Thoracic aorta (tissue), 2 donors: ENCODE data around the gene SPOP. TPM values are rescaled to one million over a fixed set of nuclear protein-coding genes. Genes with fewer than 3 reads are reported as not detected.

Experiments
- ATAC-seq: fragments of 150-250 bp; one replicate; pipeline ENCODE4 v1.8.0; 2017; ENCODE audit warnings: low read depth; ENCODE audit not compliant: insufficient number of reproducible peaks, low FRiP score
- DNase-seq: peaks from one replicate; pipeline ENCODE4 v3.0.0-alpha.2; 2020; ENCODE audit warnings: low spot score
- H3K27ac ChIP-seq, 2 donors: fragments of 200-600 bp; sonication (generic); 1 replicate in 1 of 2; 2 replicates in 1 of 2; pipeline ENCODE4 v1.5.1; 2016; ENCODE audit warnings: mild to moderate bottlenecking in 2 of 2, moderate library complexity in 2 of 2
- H3K27me3 ChIP-seq: fragments of 200-600 bp; sonication (generic); replicated peaks from 2 replicates; pipeline ENCODE4 v1.6.0; 2016; ENCODE audit warnings: mild to moderate bottlenecking; ENCODE audit not compliant: insufficient read depth
- H3K36me3 ChIP-seq: fragments of 200-600 bp; sonication (generic); one replicate; pipeline ENCODE4 v1.5.1; 2016
- H3K4me1 ChIP-seq, 2 donors: fragments of 200-600 bp; sonication (generic); 1 replicate in 1 of 2; 2 replicates in 1 of 2; pipeline versions ENCODE4 v1.5.1 to v1.6.0; 2016; ENCODE audit warnings: low read depth in 2 of 2, mild to moderate bottlenecking in 1 of 2; ENCODE audit not compliant: control insufficient read depth in 1 of 2
- H3K4me3 ChIP-seq: fragments of 200-600 bp; sonication (generic); 2 replicates; pipeline ENCODE4 v1.5.1; 2016; ENCODE audit warnings: mild to moderate bottlenecking
- H3K9me3 ChIP-seq: fragments of 200-600 bp; sonication (generic); 2 replicates; pipeline ENCODE4 v1.5.1; 2016
- CTCF ChIP-seq: fragments of 200-600 bp; sonication (generic); IDR thresholded peaks from one replicate; pipeline ENCODE4 v1.5.1; 2019; ENCODE audit warnings: antibody characterized with exemption
- total RNA-seq, 2 donors: library from RNA; depleted of rRNA; stranded (reverse); fragments of >200 nt; gene quantifications; one replicate each; pipeline versions ENCODE4 v1.1.0 to v1.2.3, GENCODE V29; 2016

Gene SPOP
- total RNA-seq, 2 donors from 2014 or later = 97.7 to 123 TPM

GRCh38 chr17:49708515-49709183 is 30.8 kb upstream of the SPOP start:
- H3K27me3 ChIP-seq = no peaks in the 10 kb centered on the region
- no peaks in the 10 kb centered on the region for H3K9me3 ChIP-seq
- H3K4me3 ChIP-seq = peak overlapping the region; percentile 89
- peaks cover 41% of the 10 kb centered on the region for H3K36me3 ChIP-seq
- TF ChIP-seq CTCF = peak; percentile 7
- peaks cover 16 to 19% of the 10 kb centered on the region in 2 donors for H3K4me1 ChIP-seq
- peak overlapping the region; percentile 36 to 92 for H3K27ac ChIP-seq
- DNase-seq = no peak
- no peak for ATAC-seq

- peak; percentile 59 for TF ChIP-seq CTCF
- H3K9me3 ChIP-seq = no peaks in the 10 kb centered on the region
- H3K27me3 ChIP-seq = no peaks in the 10 kb centered on the region
- peaks cover 45% of the 10 kb centered on the region for H3K36me3 ChIP-seq
- H3K4me3 ChIP-seq = peak within 1 kb of the TSS; percentile 89
- peaks cover 16 to 19% of the 10 kb centered on the region in 2 donors for H3K4me1 ChIP-seq
- peak; percentile 99 for ATAC-seq
- peak; percentile 98 for DNase-seq
- peak within 1 kb of the TSS; percentile 92 to 95 for H3K27ac ChIP-seq
These were observed 30.0 kb upstream of the SPOP start, which contains the start of gene SLC35B1 for GRCh38 chr17:49707608-49708514. Gene SLC35B1 (minus strand): TSS chr17:49707964. CDS start chr17:49707833, 131 bp downstream.

GRCh38 chr17:49707246-49707607 is 29.3 kb upstream of the SPOP start:
- TF ChIP-seq CTCF = no peak
- H3K4me1 ChIP-seq = peaks cover 16 to 19% of the 10 kb centered on the region in 2 donors
- DNase-seq (no peak), ATAC-seq (no peak)
- H3K4me3 ChIP-seq = peak overlapping the region; percentile 89
- H3K27me3 ChIP-seq = no peaks in the 10 kb centered on the region
- peaks cover 48% of the 10 kb centered on the region for H3K36me3 ChIP-seq
- peak overlapping the region; percentile 92 to 95 for H3K27ac ChIP-seq
- no peaks in the 10 kb centered on the region for H3K9me3 ChIP-seq

GRCh38 chr17:49705254-49705653 is 27.4 kb upstream of the SPOP start:
- Histone ChIP-seq H3K27me3 (no peaks in the 10 kb centered on the region), H3K9me3 (no peaks in the 10 kb centered on the region), H3K4me3 (no peak overlapping the region), H3K27ac (no peak overlapping the region), H3K4me1 (peaks cover 16 to 19% of the 10 kb centered on the region in 2 donors), H3K36me3 (peaks cover 39% of the 10 kb centered on the region)
- DNase-seq (no peak), ATAC-seq (no peak)
- no peak for TF ChIP-seq CTCF
